ENCODE data around the gene CAV3.

GRCh38 chr3:8761866-8762265 lies 28.3 kb downstream of the CAV3 start:
- TF ChIP-seq CTCF (IDR thresholded peaks at IDR 0.05) (no peak), POLR2A (IDR thresholded peaks at IDR 0.05) (no peak)

Measured in body of pancreas (tissue), 4 donors.